Fibroblast of lung (primary cell): Measurements from ENCODE around the gene VGLL3. TPM values are rescaled to one million over a fixed set of nuclear protein-coding genes. Genes with fewer than 3 reads are reported as not detected.

Experiments used
- DNase-seq, 2 donors: peaks; one replicate each; pipeline versions ENCODE4 v3.0.0 to v3.0.0-alpha.2; 2010; ENCODE audit warnings: low read depth in 2 of 2
- H2AFZ ChIP-seq: 2 replicates; pipeline ENCODE4 v1.5.1; 2012; ENCODE audit warnings: low read length, control low read depth, inconsistent platforms
- H3K27ac ChIP-seq: 2 replicates; pipeline ENCODE4 v1.5.1; 2011; ENCODE audit warnings: low read length, control low read depth; ENCODE audit not compliant: insufficient read depth
- H3K27me3 ChIP-seq: 2 replicates; pipeline ENCODE4 v1.5.1; 2011; ENCODE audit warnings: mild to moderate bottlenecking, low read length; ENCODE audit not compliant: control insufficient read depth, insufficient read depth
- H3K36me3 ChIP-seq: 2 replicates; pipeline ENCODE4 v1.5.1; 2011; ENCODE audit warnings: low read length; ENCODE audit not compliant: control insufficient read depth, insufficient read depth
- H3K4me1 ChIP-seq: 2 replicates; pipeline ENCODE4 v1.5.1; 2011; ENCODE audit warnings: low read length; ENCODE audit not compliant: control insufficient read depth, insufficient read depth; ENCODE audit errors: extremely low read depth
- H3K4me2 ChIP-seq: 2 replicates; pipeline ENCODE4 v1.5.1; 2011; ENCODE audit warnings: low read length, control low read depth; ENCODE audit not compliant: insufficient read depth; ENCODE audit errors: extremely low read depth
- H3K4me3 ChIP-seq, 4 experiments: fragments of 200-600 bp in 1 of 4; sonication (generic) in 1 of 4; replicated peaks in 1 of 4; 2 replicates each; pipeline ENCODE4 v1.5.1; 2011 to 2016; ENCODE audit warnings: low read length in 4 of 4, low read depth in 3 of 4, mild to moderate bottlenecking in 3 of 4, control low read depth in 2 of 4, inconsistent platforms in 1 of 4, mixed read lengths in 1 of 4; ENCODE audit not compliant: insufficient read depth in 1 of 4; ENCODE audit errors: control extremely low read depth in 1 of 4
- H3K79me2 ChIP-seq: 2 replicates; pipeline ENCODE4 v1.5.1; 2012; ENCODE audit warnings: mild to moderate bottlenecking, low read length, inconsistent platforms; ENCODE audit not compliant: control insufficient read depth, insufficient read depth
- H3K9ac ChIP-seq: 2 replicates; pipeline ENCODE4 v1.5.1; 2011; ENCODE audit warnings: mild to moderate bottlenecking, low read length, control low read depth; ENCODE audit not compliant: insufficient read depth
- H3K9me3 ChIP-seq: 2 replicates; pipeline ENCODE4 v1.5.1; 2012; ENCODE audit warnings: low read depth, low read length; ENCODE audit not compliant: control insufficient read depth, insufficient read depth
- H4K20me1 ChIP-seq: 2 replicates; pipeline ENCODE4 v1.5.1; 2011; ENCODE audit warnings: low read length; ENCODE audit not compliant: control insufficient read depth, insufficient read depth; ENCODE audit errors: extremely low read depth
- CTCF ChIP-seq, 2 donors: IDR thresholded peaks in 1 of 2; conservative IDR thresholded peaks in 1 of 2; 1 replicate in 1 of 2; 2 replicates in 1 of 2; pipeline ENCODE4 v1.5.1; 2011 to 2012; ENCODE audit warnings: low read length in 2 of 2, control low read depth in 1 of 2, inconsistent platforms in 1 of 2, low read depth in 1 of 2, mild to moderate bottlenecking in 1 of 2
- EZH2 ChIP-seq: IDR thresholded peaks from 2 replicates; pipeline ENCODE4 v1.5.1; 2012; ENCODE audit warnings: low read length, control low read depth, mild to moderate bottlenecking; ENCODE audit errors: missing control alignments
- polyA plus RNA-seq, 2 donors: library from polyadenylated mRNA; depleted of rRNA in 1 of 2; stranded (reverse) in 1 of 2; unstranded in 1 of 2; fragments of >200 nt; gene quantifications; 2 replicates each; pipeline ENCODE4 v1.2.1, GENCODE V29; 2011 to 2012; ENCODE audit warnings: missing spikeins in 1 of 2
- total RNA-seq: library from RNA; depleted of rRNA; stranded (reverse); fragments of >200 nt; gene quantifications from 2 replicates; pipeline ENCODE4 v1.2.1, GENCODE V29; 2014

Gene VGLL3
- total and polyA plus RNA-seq, 2 donors (not counting 1 experiment from before 2014, with no cell fraction given): 53.7 to 222 TPM

GRCh38 chr3:86967062-86967461 lies 23.9 kb downstream of the VGLL3 start:
- Histone ChIP-seq H3K27me3 (no peaks in the 10 kb centered on the region), H3K9me3 (no peaks in the 10 kb centered on the region), H3K27ac (no peak overlapping the region), H3K9ac (no peak overlapping the region), H3K79me2 (peaks cover 74% of the 10 kb centered on the region), H3K36me3 (peaks cover 9% of the 10 kb centered on the region), H3K4me3 (no peak overlapping the region), H2AFZ (no peak overlapping the region), H4K20me1 (no peaks in the 10 kb centered on the region), H3K4me1 (peaks cover 2% of the 10 kb centered on the region), H3K4me2 (no peak overlapping the region)
- TF ChIP-seq EZH2 (no peak), CTCF (conservative IDR thresholded peaks at IDR 0.05 in 1 of 2, IDR thresholded peaks at IDR 0.05 in 1 of 2; ENCODE audit: low read depth in 1 of 2, low read length in 2 of 2) (no peak)
- DNase-seq: no peak

DNA sequence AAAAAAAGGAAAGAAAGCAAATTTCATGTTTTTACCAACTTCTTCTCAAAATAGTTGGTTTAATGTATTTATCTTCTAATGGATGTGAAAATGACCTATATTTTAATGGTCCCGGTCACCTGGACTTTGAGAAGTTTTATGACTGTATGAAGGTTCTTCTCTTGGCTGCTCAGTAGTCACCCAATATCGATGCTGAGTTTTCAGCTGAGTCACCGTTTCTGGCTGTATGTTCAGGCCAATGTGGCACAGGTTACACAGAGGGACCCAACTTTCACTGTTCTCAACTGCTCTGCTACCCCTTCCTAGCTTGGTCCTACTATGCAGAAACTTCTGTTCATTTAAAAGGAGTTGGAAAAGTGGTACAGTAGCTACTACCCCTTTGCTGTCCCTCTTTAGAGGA lies 25.8 kb downstream of the VGLL3 start:
- Histone ChIP-seq H3K9ac (no peak overlapping the region), H2AFZ (no peak overlapping the region), H3K27ac (no peak overlapping the region), H3K4me3 (no peak overlapping the region), H4K20me1 (no peaks in the 10 kb centered on the region), H3K27me3 (no peaks in the 10 kb centered on the region), H3K36me3 (peaks cover 9% of the 10 kb centered on the region), H3K79me2 (peaks cover 70% of the 10 kb centered on the region), H3K4me2 (no peak overlapping the region), H3K4me1 (peaks cover 11% of the 10 kb centered on the region), H3K9me3 (no peaks in the 10 kb centered on the region)
- DNase-seq: no peak
- no peak for TF ChIP-seq CTCF (conservative IDR thresholded peaks at IDR 0.05 in 1 of 2, IDR thresholded peaks at IDR 0.05 in 1 of 2; ENCODE audit: low read depth in 1 of 2, low read length in 2 of 2)
- TF ChIP-seq EZH2: no peak

DNA sequence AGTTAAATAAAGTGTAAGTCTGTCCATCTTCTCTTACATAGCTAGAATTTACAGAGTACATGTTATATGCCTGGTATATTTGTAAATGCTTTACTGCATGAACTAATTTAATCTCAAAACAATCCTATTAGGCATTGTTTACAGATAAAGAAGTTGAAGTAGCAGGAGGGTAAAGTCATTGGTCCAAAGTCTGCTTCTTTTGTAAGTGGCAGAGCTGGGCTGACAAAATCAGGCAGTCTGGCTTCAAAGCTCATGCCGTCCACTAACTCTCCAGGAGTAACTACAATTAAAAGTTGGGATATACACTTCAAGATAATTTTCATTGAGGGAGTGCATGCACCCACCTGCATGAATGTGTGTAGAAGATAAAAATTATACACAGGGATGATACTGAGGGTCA lies 27.3 kb downstream of the VGLL3 start:
- H3K4me3 ChIP-seq: no peak overlapping the region
- peaks cover 17% of the 10 kb centered on the region for H3K4me1 ChIP-seq
- no peak for DNase-seq
- no peak overlapping the region for H3K27ac ChIP-seq
- H3K9ac ChIP-seq: no peak overlapping the region
- peaks cover 7% of the 10 kb centered on the region for H3K36me3 ChIP-seq
- no peak for TF ChIP-seq CTCF (conservative IDR thresholded peaks at IDR 0.05 in 1 of 2, IDR thresholded peaks at IDR 0.05 in 1 of 2; ENCODE audit: low read depth in 1 of 2, low read length in 2 of 2)
- no peak for TF ChIP-seq EZH2
- H3K27me3 ChIP-seq: no peaks in the 10 kb centered on the region
- no peak overlapping the region for H2AFZ ChIP-seq
- no peaks in the 10 kb centered on the region for H4K20me1 ChIP-seq
- H3K4me2 ChIP-seq: no peak overlapping the region
- H3K79me2 ChIP-seq: peaks cover 65% of the 10 kb centered on the region
- no peaks in the 10 kb centered on the region for H3K9me3 ChIP-seq
